Peyer's patch (tissue), 4 donors: ENCODE measurements around the gene ADAMTSL3. TPM values are rescaled to one million over a fixed set of nuclear protein-coding genes. Genes with fewer than 3 reads are reported as not detected.

Experiments used
- DNase-seq, 3 donors: peaks; one replicate each; pipeline ENCODE4 v3.0.0-alpha.2; 2017 to 2019
- H3K27ac ChIP-seq, 4 donors: fragments of 200-600 bp; sonication (generic); one replicate each; pipeline ENCODE4 v1.5.1; 2016 to 2019
- H3K27me3 ChIP-seq, 2 donors: fragments of 200-600 bp; sonication (generic); one replicate each; pipeline ENCODE4 v1.5.1; 2019
- H3K36me3 ChIP-seq, 3 donors: fragments of 200-600 bp; sonication (generic); one replicate each; pipeline ENCODE4 v1.5.1; 2016 to 2019
- H3K4me1 ChIP-seq, 4 donors: fragments of 200-600 bp; sonication (generic); one replicate each; pipeline ENCODE4 v1.5.1; 2016 to 2019
- H3K4me3 ChIP-seq, 4 donors: fragments of 200-600 bp; sonication (generic); 1 replicate in 3 of 4; 2 replicates in 1 of 4; pipeline ENCODE4 v1.5.1; 2016 to 2019; ENCODE audit warnings: mild to moderate bottlenecking in 1 of 4
- H3K9me3 ChIP-seq, 4 donors: fragments of 200-600 bp; sonication (generic); one replicate each; pipeline ENCODE4 v1.5.1; 2016 to 2019; ENCODE audit warnings: mild to moderate bottlenecking in 1 of 4
- CTCF ChIP-seq, 6 experiments: fragments of 450-650 bp in 4 of 6; fragments of 200-600 bp in 2 of 6; sonication (generic) in 1 of 6; IDR thresholded peaks; one replicate each; pipeline ENCODE4 v1.5.1; 2017 to 2019; ENCODE audit warnings: antibody characterized with exemption in 6 of 6, mild to moderate bottlenecking in 3 of 6, moderate library complexity in 1 of 6
- POLR2A ChIP-seq, 2 donors: fragments of 450-650 bp; IDR thresholded peaks; one replicate each; pipeline ENCODE4 v1.5.1; 2017; ENCODE audit warnings: antibody characterized with exemption in 2 of 2, mild to moderate bottlenecking in 2 of 2, moderate library complexity in 2 of 2
- total RNA-seq, 4 donors: library from RNA; depleted of rRNA; stranded (reverse); fragments of >200 nt; gene quantifications; one replicate each; pipeline ENCODE4 v1.1.0, GENCODE V29; 2016

Gene ADAMTSL3
- total RNA-seq, 4 donors from 2014 or later: 0.94 to 9.1 (median 2.8) TPM

GRCh38 chr15:83848315-83849050 lies 194.6 kb downstream of the ADAMTSL3 start:
- TF ChIP-seq CTCF (IDR thresholded peaks at IDR 0.05): no peak
- TF ChIP-seq POLR2A (IDR thresholded peaks at IDR 0.05): no peak
- Histone ChIP-seq H3K4me3 (no peak overlapping the region), H3K27me3 (no peaks in the 10 kb centered on the region), H3K36me3 (no peaks in the 10 kb centered on the region), H3K27ac (peak overlapping the region in 1 of 4 donors; percentile 56), H3K9me3 (no peaks in the 10 kb centered on the region), H3K4me1 (peaks cover 0 to 7% (median 0%) of the 10 kb centered on the region in 4 donors)
- DNase-seq: no peak

- DNase-seq: no peak
- Histone ChIP-seq H3K9me3 (no peaks in the 10 kb centered on the region), H3K27ac (no peak overlapping the region), H3K27me3 (no peaks in the 10 kb centered on the region), H3K36me3 (no peaks in the 10 kb centered on the region), H3K4me3 (no peak overlapping the region), H3K4me1 (peaks cover 0 to 7% (median 0%) of the 10 kb centered on the region in 4 donors)
- TF ChIP-seq CTCF (IDR thresholded peaks at IDR 0.05) (no peak), POLR2A (IDR thresholded peaks at IDR 0.05) (no peak)
Observed at GRCh38 chr15:83850015-83850414, 196.1 kb downstream of the ADAMTSL3 start.

- H3K9me3 ChIP-seq: no peaks in the 10 kb centered on the region
- H3K27me3 ChIP-seq: no peaks in the 10 kb centered on the region
- H3K4me3 ChIP-seq: no peak overlapping the region
- no peaks in the 10 kb centered on the region for H3K36me3 ChIP-seq
- TF ChIP-seq CTCF (IDR thresholded peaks at IDR 0.05): no peak
- TF ChIP-seq POLR2A (IDR thresholded peaks at IDR 0.05): no peak
- H3K27ac ChIP-seq: peak overlapping the region in 1 of 4 donors; percentile 36
- peaks cover 0 to 6% (median 0%) of the 10 kb centered on the region in 4 donors for H3K4me1 ChIP-seq
- DNase-seq: no peak
Observed at GRCh38 chr15:83850501-83851245, 196.8 kb downstream of the ADAMTSL3 start.

- no peak overlapping the region for H3K4me3 ChIP-seq
- no peaks in the 10 kb centered on the region for H3K36me3 ChIP-seq
- DNase-seq: no peak
- no peak overlapping the region for H3K27ac ChIP-seq
- H3K9me3 ChIP-seq: no peaks in the 10 kb centered on the region
- no peak for TF ChIP-seq CTCF (IDR thresholded peaks at IDR 0.05)
- no peak for TF ChIP-seq POLR2A (IDR thresholded peaks at IDR 0.05)
- H3K27me3 ChIP-seq: no peaks in the 10 kb centered on the region
- H3K4me1 ChIP-seq: no peaks in the 10 kb centered on the region
Observed at GRCh38 chr15:83853232-83853631, 199.3 kb downstream of the ADAMTSL3 start.

- no peaks in the 10 kb centered on the region for H3K9me3 ChIP-seq
- no peaks in the 10 kb centered on the region for H3K4me1 ChIP-seq
- no peak overlapping the region for H3K27ac ChIP-seq
- H3K4me3 ChIP-seq: no peak overlapping the region
- H3K27me3 ChIP-seq: no peaks in the 10 kb centered on the region
- TF ChIP-seq POLR2A (IDR thresholded peaks at IDR 0.05) (no peak), CTCF (IDR thresholded peaks at IDR 0.05) (no peak)
- no peak for DNase-seq
- H3K36me3 ChIP-seq: no peaks in the 10 kb centered on the region
Observed at GRCh38 chr15:83854321-83854720, 200.4 kb downstream of the ADAMTSL3 start.
